Measurements from ENCODE around the gene DCX.

- TF ChIP-seq CTCF (IDR thresholded peaks at IDR 0.05) (no peak), POLR2AphosphoS5 (IDR thresholded peaks at IDR 0.05) (no peak), POLR2A (IDR thresholded peaks at IDR 0.05) (no peak)
These were observed 71.9 kb downstream of the DCX start for GRCh38 chrX:111340054-111340453.
